ENCODE measurements around the gene GBF1.

- no peak for TF ChIP-seq CTCF (IDR thresholded peaks at IDR 0.05)
- no peak for TF ChIP-seq EZH2 (IDR thresholded peaks at IDR 0.05; ENCODE audit: borderline replicate concordance, insufficient read depth, low read depth, low read length, poor library complexity, severe bottlenecking)
These were observed 36.9 kb upstream of the GBF1 start for GRCh38 chr10:102208311-102209035.
